Activated CD8-positive, alpha-beta memory T cell treated with anti-CD3 and anti-CD28 coated beads, Interleukin-2, amount 50 U/mL, for 1 hour (primary cell): ENCODE measurements around the gene RTF2.

Source experiments
- DNase-seq: peaks from one replicate; pipeline ENCODE4 v3.0.0-alpha.2; 2020; ENCODE audit errors: extremely low read depth

RTF2 gene

GRCh38 chr20:56468316-56469076 is at the start of gene RTF2:
Gene RTF2 (plus strand): TSS chr20:56468627. CDS start chr20:56468698, 71 bp downstream.
- peak; percentile 86 for DNase-seq

GRCh38 chr20:56420028-56420427 is 48.4 kb upstream of the RTF2 start:
- no peak for DNase-seq

- no peak for DNase-seq
Observed at GRCh38 chr20:56420940-56421688, 47.3 kb upstream of the RTF2 start.

GRCh38 chr20:56422076-56422823 is 46.2 kb upstream of the RTF2 start:
- no peak for DNase-seq

GRCh38 chr20:56422824-56423189 is 45.6 kb upstream of the RTF2 start:
- DNase-seq: no peak

GRCh38 chr20:56423211-56423610 is 45.2 kb upstream of the RTF2 start:
- DNase-seq: no peak

- no peak for DNase-seq
Observed at GRCh38 chr20:56423886-56424285, 44.5 kb upstream of the RTF2 start.

- DNase-seq: no peak
Observed at GRCh38 chr20:56424931-56425330, 43.5 kb upstream of the RTF2 start.

- no peak for DNase-seq
Observed at GRCh38 chr20:56426026-56426425, 42.4 kb upstream of the RTF2 start.

- no peak for DNase-seq
Observed at GRCh38 chr20:56426926-56427325, 41.5 kb upstream of the RTF2 start.

GRCh38 chr20:56427797-56428196 is 40.6 kb upstream of the RTF2 start:
- no peak for DNase-seq

GRCh38 chr20:56428410-56428809 is 40.0 kb upstream of the RTF2 start:
- no peak for DNase-seq

- DNase-seq: no peak
Observed at GRCh38 chr20:56428881-56429280, 39.5 kb upstream of the RTF2 start.

- no peak for DNase-seq
Observed at GRCh38 chr20:56429502-56429901, 38.9 kb upstream of the RTF2 start.

- DNase-seq: no peak
Observed at GRCh38 chr20:56429941-56430340, 38.5 kb upstream of the RTF2 start.

GRCh38 chr20:56430461-56430860 is 38.0 kb upstream of the RTF2 start:
- DNase-seq: no peak

- DNase-seq: no peak
Observed at GRCh38 chr20:56430957-56431356, 37.5 kb upstream of the RTF2 start.

GRCh38 chr20:56431471-56431870 is 37.0 kb upstream of the RTF2 start:
- no peak for DNase-seq

- DNase-seq: no peak
Observed at GRCh38 chr20:56433221-56433879, 35.1 kb upstream of the RTF2 start.

GRCh38 chr20:56433880-56434255 is 34.6 kb upstream of the RTF2 start:
- DNase-seq: no peak

GRCh38 chr20:56437196-56437960 is 31.0 kb upstream of the RTF2 start:
- no peak for DNase-seq
